NCI-H1930 (cell line): Measurements from ENCODE around the gene WDFY3.

Experiments
- DNase-seq, 2 experiments: peaks; one replicate each; lab custom pipeline; 2025; lab: John Stamatoyannopoulos, UW

Gene WDFY3

DNA sequence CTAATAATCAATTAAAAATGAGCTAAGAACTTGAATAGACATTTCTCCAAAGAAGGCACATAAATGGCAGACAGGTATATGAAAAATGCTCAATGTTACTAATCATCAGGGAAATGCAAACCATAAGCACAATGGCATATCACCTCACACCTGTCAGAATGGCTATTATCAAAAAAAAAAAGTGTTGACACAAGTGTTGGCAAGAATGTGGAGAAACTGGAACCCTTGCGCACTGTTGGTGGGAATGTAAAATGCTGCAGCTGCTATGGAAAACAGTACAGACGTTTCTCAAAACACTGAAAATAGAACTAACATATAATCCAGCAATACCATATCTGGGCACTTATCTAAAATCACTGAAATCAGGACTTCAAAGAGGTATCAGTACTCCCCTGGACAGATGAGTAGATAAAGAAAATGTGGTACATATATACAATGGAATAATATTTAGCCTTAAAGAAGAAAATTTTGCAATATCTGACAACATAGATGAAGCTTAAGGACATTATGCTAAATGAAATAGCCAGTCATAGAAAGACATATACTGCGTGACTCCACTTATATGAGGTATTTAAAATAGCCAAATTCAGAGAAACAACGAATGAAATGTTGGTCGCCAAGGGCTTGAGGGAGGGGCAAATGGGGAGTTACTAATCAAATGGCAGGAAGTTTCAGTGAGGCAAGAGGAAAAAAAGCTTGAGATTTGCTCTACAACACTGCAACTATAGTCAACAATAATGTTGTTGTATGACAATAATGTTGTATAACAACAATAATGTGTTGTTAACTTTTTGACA is 175.5 kb downstream of the WDFY3 start:
- DNase-seq, result no peak

DNA sequence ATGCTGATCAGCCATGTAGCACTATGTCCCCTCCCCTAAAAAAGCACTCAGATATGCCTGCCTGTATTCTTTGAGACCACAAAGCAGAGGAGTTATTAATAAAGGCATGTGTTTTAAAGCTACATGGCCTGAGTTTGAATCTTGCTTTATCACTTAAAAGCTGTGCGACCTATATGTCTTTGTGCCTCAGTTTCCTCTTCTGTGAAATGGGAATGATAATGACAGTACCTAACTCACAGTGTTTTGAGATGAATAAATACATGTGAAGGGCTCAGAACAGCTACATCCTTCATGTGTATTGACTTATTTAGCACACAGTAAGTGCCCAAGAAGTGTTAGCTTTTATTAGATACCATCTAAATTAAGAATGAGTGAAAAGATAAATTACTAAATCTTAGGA is 180.0 kb downstream of the WDFY3 start:
- no peak for DNase-seq

- no peak for DNase-seq
Measured at GRCh38 chr4:84782517-84782916, 184.0 kb downstream of the WDFY3 start.

DNA sequence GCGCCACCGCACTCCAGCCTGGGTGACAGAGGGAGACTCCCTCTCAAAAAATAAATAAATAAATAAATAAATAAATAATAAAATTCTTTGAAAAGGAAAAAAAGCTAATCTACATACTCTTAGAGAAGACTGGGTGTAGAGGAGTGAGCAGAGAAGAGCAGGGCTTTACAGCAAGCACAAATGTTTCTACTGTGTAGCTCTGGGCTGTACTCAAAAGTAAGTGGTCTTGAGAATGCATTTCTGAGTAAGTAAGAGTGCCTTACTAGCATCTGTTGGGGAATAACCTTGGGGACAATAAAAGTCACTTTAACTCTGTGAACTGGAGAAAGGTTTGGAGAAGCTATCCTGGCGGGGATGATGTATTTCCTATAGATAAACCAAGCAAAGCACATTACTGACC is 185.8 kb downstream of the WDFY3 start:
- no peak for DNase-seq

DNA sequence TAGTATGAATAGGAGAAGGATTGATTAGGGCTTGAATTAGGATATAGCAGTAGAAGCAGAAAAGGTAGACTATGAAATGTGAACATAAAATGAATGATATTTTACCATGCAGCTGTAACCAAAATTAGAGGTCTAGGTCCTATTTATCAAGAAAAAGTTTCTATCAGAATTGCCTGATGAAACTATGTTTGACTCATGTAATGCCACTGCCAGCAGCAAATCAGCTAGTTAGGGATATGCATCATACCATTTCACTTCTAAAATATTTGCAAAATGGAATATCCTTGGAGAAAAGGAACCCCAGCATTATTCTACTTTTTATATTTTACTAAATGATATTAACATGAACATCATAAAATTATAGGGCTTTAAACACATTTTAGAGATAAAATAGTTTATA is 188.4 kb downstream of the WDFY3 start:
- no peak for DNase-seq

DNA sequence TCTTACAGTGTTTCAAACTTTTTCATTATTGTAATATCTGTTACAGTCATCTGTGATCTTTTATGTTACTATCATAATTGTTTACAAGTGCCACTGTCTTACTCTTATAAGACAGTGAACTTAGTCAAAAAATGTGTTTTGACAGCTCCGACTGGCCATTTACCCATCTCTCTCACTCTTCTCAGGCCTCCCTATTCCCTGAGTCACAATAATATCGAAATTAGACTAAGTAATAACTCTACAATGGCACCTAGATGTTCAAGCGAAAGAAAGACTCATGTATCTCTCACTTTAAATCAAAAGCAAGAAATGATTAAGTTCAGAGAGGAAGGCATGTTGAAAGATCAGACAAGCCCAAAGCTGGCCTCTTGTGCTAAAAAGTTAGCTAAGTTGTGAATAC is 199.3 kb downstream of the WDFY3 start:
- DNase-seq, result no peak

DNA sequence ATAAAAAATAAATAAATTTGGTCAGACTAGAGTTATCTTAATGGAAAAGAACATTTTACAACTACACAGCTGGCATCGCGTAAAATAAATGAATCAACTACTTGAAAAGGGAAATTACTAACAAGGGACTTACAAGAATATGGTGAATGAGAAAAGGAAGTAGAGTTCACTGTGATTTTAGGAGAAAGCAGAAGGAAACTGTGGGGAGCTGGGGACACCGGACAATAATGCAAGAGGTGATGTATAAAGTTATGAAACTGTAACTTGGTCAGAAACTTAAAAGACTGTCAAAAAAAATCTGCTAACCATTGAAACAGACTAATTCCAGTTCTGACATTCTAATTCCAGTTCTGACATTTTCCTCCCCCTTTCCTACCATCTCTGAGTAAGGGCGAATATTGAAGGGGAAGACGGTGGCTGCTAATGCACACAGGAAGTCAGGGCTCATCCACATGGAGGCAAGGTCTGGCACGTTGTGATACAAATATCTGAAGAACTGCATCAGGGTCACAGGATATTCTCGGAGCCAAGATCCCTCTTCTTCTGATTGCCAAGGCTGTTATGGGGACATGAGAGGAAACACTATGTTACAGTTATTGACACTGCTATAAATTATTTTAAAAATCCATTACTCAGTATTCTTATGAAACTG is 213.0 kb downstream of the WDFY3 start:
- DNase-seq, result no peak

- DNase-seq, result no peak
Measured at GRCh38 chr4:84751707-84752106, 214.8 kb downstream of the WDFY3 start.

GRCh38 chr4:84750960-84751283 is 215.6 kb downstream of the WDFY3 start:
- no peak for DNase-seq

DNA sequence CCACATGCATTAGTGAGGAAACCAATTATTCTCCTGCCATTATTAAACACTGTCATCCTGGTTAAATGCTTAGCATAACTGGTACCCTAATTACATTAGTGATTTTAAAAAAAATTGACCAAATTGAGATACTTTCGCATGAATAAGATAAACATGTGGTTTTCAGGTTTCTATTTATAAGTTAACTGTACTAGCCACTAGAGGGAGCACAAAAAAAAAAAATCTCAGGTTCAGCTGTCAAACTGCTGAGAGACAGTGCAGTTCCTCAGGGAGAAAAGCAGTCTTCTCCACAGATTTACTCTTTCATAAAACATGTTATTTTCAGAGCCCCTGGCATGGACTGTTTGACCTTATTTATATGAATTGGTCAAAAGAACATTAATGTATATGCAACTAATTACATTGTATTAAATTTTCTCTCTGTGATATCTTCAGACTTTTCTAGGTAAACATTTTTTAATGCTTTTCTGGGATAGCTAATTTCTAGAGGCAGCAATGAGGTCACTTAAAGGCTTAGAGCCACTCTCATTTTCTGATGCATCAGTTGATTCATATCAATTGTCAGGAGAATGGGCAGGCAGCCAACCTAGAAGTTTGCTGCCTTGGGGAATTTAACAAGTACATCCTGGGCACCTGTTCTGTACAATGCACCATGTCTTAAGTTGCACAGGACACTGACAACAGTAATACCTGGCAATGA is 216.1 kb downstream of the WDFY3 start:
- peak in 1 of 2 experiments; percentile 24 for DNase-seq

DNA sequence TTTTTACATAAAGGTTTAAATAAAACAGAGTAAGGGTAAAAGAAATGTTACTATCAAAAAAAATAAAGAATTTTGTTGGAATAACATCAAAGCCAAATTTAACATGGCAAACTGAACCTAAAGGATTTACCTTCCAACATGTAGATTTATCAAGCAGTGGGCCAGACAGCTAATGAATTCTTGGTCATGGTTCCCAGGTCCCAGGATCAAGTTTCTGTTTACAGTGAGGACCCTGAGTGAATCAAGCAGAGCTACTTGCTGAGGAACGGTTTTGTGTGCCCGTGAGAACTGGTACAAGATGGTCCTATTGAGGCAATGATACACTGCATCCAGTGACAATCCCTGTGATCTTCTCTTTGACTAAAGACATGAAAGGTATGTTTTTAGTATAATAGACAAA is 226.4 kb downstream of the WDFY3 start:
- no peak for DNase-seq

DNA sequence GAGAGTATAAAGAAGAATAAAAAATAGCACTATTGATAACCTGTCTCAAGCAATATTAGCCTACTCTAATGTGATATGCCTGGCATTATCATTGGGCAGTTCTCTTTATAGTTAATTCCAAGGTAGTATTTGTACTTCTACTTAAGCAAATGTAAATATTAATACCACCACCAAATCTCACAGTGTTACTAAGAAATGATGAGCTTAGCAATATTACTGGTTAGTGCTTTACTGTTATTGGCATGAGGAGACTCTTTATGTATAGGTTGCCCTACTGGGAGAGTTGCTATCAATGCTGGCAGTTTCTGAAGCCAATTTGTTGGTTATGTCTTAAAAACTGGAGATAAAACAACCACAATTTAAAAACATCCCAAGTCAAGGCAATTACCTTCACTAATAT is 227.9 kb downstream of the WDFY3 start:
- DNase-seq, result no peak

DNA sequence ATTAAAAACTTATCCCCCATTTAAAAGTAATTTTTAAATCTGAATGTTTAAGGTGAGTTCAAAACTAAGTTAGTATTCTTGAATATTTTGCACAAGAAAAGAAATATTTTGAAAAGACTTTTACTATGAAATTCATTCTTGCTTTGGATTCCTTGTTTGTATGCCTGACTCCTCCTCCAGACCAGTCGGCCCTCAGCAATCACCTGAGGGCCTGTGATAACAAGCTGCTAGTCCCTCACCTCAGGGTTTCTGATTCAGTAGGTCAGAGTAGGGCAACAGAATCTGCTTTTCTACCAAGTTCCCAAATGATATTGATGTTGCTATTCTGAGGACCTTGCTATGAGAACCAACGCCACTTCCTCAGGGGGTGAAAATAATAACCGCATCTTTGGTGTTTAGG is 228.8 kb downstream of the WDFY3 start:
- DNase-seq, result no peak

- no peak for DNase-seq
Measured at GRCh38 chr4:84734037-84734436, 232.5 kb downstream of the WDFY3 start.

DNA sequence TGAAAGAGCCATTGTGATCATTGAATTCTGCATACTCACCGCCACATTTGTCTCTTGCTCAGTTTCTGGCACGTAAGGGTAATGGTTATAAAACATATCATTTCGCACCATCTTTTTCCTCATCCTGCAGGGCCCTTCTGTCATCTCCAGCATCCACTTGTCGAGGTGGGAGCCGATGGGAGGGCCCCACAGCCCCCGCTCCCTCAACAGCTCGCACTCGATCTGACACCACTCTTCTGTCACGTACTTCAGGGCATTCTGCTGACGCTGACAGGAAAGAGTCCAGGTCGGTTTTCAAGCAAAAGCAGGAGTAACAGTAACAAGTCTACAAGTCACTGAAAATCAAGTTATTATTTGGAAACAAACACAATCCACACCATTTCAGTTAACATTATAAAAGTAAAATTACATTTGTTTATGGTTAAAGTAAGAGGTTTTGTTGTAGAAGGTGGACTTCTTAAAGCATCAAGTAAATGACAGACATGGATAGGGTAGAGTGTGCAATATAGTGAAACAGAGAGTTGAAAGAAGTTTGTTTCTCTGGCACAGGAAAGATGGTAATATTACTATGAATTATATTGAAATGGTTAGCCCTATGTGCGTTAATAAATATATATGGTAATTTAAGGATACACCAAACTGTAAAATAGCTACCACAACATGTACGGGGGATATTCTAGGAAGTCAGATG is 233.0 kb downstream of the WDFY3 start:
- DNase-seq, result no peak

GRCh38 chr4:84730375-84730774 is 236.1 kb downstream of the WDFY3 start:
- no peak for DNase-seq

- DNase-seq, result no peak
Measured at GRCh38 chr4:84727491-84727890, 239.0 kb downstream of the WDFY3 start.

DNA sequence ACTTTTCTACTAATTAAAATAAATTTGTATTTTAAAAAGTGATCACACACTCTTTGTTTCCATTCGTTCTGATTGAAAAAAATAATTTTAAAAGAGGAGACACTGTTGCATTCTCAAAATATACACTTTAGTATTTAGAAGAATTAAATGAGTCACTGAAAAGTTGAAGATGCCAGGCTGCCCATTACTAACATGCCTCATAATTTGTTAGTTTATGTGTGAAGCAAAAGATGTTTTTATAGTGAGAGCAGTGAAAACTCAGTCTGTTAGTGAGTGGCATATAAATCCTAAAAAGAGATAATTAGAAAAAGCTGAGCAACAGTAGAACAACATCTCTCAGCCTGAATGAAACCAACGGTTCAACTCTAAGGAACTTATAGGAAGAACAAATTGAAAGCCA is 240.1 kb downstream of the WDFY3 start:
- DNase-seq, result no peak

- no peak for DNase-seq
Measured at GRCh38 chr4:84722720-84723119, 243.8 kb downstream of the WDFY3 start.

- no peak for DNase-seq
Measured at GRCh38 chr4:84719115-84719514, 247.4 kb downstream of the WDFY3 start.

DNA sequence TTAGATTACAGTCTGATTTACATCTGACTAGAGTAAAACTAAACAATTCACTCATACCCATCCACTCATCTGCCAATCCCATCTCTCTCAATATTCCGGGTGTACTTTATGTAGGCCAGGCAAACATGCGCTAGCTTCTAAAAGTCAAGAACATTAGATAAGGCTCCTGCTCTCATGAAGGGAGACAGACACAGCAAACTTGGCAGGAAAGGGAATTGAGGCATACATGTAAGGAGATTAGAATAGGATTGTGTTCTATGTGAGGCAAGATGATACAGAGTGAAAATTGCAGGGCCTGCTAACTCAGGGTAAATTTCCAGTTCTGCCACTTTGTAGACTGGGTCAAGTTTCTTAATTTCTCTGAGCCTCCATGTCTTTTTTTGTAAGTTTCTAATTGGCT is 247.8 kb downstream of the WDFY3 start:
- no peak for DNase-seq

GRCh38 chr4:84710548-84710947 is 255.9 kb downstream of the WDFY3 start:
- no peak for DNase-seq
